SK-N-SH (cell line): ENCODE results near the gene PEX26. TPM values are rescaled to one million over a fixed set of nuclear protein-coding genes. Genes with fewer than 3 reads are reported as not detected.

Source experiments
- CTCF ChIA-PET: fragments of 300-600, 350-600 bp; formaldehyde crosslinking; extraction: SDS; loops from one replicate; lab custom pipeline; 2021; lab: Yijun Ruan, JAX
- POLR2A ChIA-PET: fragments of 350-600 bp; sonication (Branson Sonifier 250); formaldehyde crosslinking; extraction: SDS; loops from one replicate; lab custom pipeline; 2020; ENCODE audit warnings: antibody characterized with exemption, inconsistent platforms; lab: Yijun Ruan, JAX
- DNase-seq: peaks from one replicate; pipeline ENCODE4 v3.0.0; 2012
- H2AFZ ChIP-seq: fragments of 200-600 bp; sonication (generic); 2 replicates; pipeline ENCODE4 v1.8.1; 2016; ENCODE audit warnings: antibody characterized with exemption, mild to moderate bottlenecking, low read depth
- H3F3A ChIP-seq: fragments of 200-600 bp; sonication (generic); replicated peaks from 2 replicates; pipeline ENCODE3; 2016; ENCODE audit warnings: antibody characterized with exemption, mild to moderate bottlenecking; ENCODE audit not compliant: insufficient read depth
- H3K27ac ChIP-seq, 2 experiments: fragments of 200-500 bp in 1 of 2; fragments of 200-600 bp in 1 of 2; sonication (Bioruptor generic) in 1 of 2; sonication (generic), shearing (Covaris generic) in 1 of 2; 2 replicates each; pipeline versions ENCODE4 v1.5.1 to v1.6.1; 2014 to 2016; ENCODE audit warnings: low read depth in 2 of 2, inconsistent platforms in 1 of 2, low read length in 1 of 2, mild to moderate bottlenecking in 1 of 2, mixed read lengths in 1 of 2
- H3K27me3 ChIP-seq: fragments of 200-600 bp; sonication (generic), shearing (Covaris generic); 2 replicates; pipeline ENCODE4 v1.6.1; 2016; ENCODE audit warnings: mixed run types; ENCODE audit not compliant: insufficient read depth
- H3K36me3 ChIP-seq, 2 experiments: fragments of 200-500 bp in 1 of 2; fragments of 200-600 bp in 1 of 2; sonication (Bioruptor generic) in 1 of 2; sonication (generic) in 1 of 2; replicated peaks in 1 of 2; 2 replicates each; pipeline versions ENCODE3 to v1.5.1; 2014 to 2016; ENCODE audit warnings: low read length in 1 of 2, mild to moderate bottlenecking in 1 of 2; ENCODE audit not compliant: insufficient read depth in 2 of 2, control insufficient read depth in 1 of 2
- H3K4me1 ChIP-seq, 2 experiments: fragments of 200-500 bp in 1 of 2; fragments of 200-600 bp in 1 of 2; sonication (Bioruptor generic) in 1 of 2; sonication (generic), shearing (Covaris generic) in 1 of 2; 2 replicates each; pipeline versions ENCODE4 v1.5.1 to v1.6.1; 2014 to 2016; ENCODE audit warnings: low read depth in 1 of 2, low read length in 1 of 2, mixed run types in 1 of 2; ENCODE audit not compliant: insufficient read depth in 2 of 2, control insufficient read depth in 1 of 2
- H3K4me2 ChIP-seq: fragments of 200-600 bp; sonication (generic), shearing (Covaris generic); 2 replicates; pipeline ENCODE4 v1.6.1; 2017; ENCODE audit warnings: mixed run types
- H3K4me3 ChIP-seq, 2 experiments: fragments of 200-500 bp in 1 of 2; fragments of 200-600 bp in 1 of 2; sonication (Bioruptor generic) in 1 of 2; sonication (generic), shearing (Covaris generic) in 1 of 2; 2 replicates each; pipeline versions ENCODE4 v1.5.1 to v1.8.1; 2014 to 2016; ENCODE audit warnings: low read depth in 2 of 2, inconsistent platforms in 1 of 2, low read length in 1 of 2, mild to moderate bottlenecking in 1 of 2, mixed read lengths in 1 of 2, moderate library complexity in 1 of 2
- H3K79me2 ChIP-seq: fragments of 200-600 bp; sonication (generic); 2 replicates; pipeline ENCODE4 v1.8.1; 2017; ENCODE audit warnings: mild to moderate bottlenecking; ENCODE audit not compliant: insufficient read depth
- H3K9ac ChIP-seq: fragments of 200-600 bp; sonication (generic); 2 replicates; pipeline ENCODE4 v1.6.1; 2017; ENCODE audit warnings: mixed run types
- H3K9me2 ChIP-seq: fragments of 200-600 bp; sonication (generic); 2 replicates; pipeline ENCODE4 v1.6.1; 2017; ENCODE audit warnings: mixed run types
- H3K9me3 ChIP-seq: fragments of 200-600 bp; sonication (generic); 2 replicates; pipeline ENCODE4 v1.6.1; 2017; ENCODE audit warnings: mixed run types, mild to moderate bottlenecking, moderate library complexity
- H4K20me1 ChIP-seq: fragments of 200-600 bp; sonication (generic); 2 replicates; pipeline ENCODE4 v1.6.1; 2017; ENCODE audit warnings: mild to moderate bottlenecking, mixed run types; ENCODE audit not compliant: insufficient read depth
- CHD2 ChIP-seq: fragments of 150-350 bp; IDR thresholded peaks from 2 replicates; pipeline ENCODE4 v1.6.1; 2018; ENCODE audit warnings: low read length; ENCODE audit not compliant: partially characterized antibody
- CTCF ChIP-seq: fragments of 200-600 bp; sonication (generic); IDR thresholded peaks from 2 replicates; pipeline ENCODE4 v1.6.1; 2017; ENCODE audit warnings: antibody characterized with exemption, mild to moderate bottlenecking, moderate library complexity
- ELF1 ChIP-seq: IDR thresholded peaks from 2 replicates; pipeline ENCODE4 v1.4.0; 2012
- EP300 ChIP-seq, 2 experiments: IDR thresholded peaks; 2 replicates each; pipeline versions ENCODE4 v1.4.0 to v1.6.1; 2012; ENCODE audit warnings: borderline replicate concordance in 1 of 2, low read depth in 1 of 2, low read length in 1 of 2
- FOSL2 ChIP-seq: IDR thresholded peaks from 2 replicates; pipeline ENCODE4 v1.4.0; 2012; ENCODE audit warnings: low read depth, mild to moderate bottlenecking, moderate library complexity, borderline replicate concordance
- JUND ChIP-seq: IDR thresholded peaks from 2 replicates; pipeline ENCODE4 v1.4.0; 2012
- MAX ChIP-seq: IDR thresholded peaks from 2 replicates; pipeline ENCODE4 v1.4.0; 2012; ENCODE audit warnings: low read depth
- MXI1 ChIP-seq: IDR thresholded peaks from 2 replicates; pipeline ENCODE4 v1.6.1; 2012; ENCODE audit warnings: mild to moderate bottlenecking, low read depth, low read length, improper control_type of control experiment
- NFIC ChIP-seq: IDR thresholded peaks from 2 replicates; pipeline ENCODE4 v1.4.0; 2012; ENCODE audit warnings: borderline replicate concordance
- RAD21 ChIP-seq: IDR thresholded peaks from 2 replicates; pipeline ENCODE4 v1.6.1; 2012; ENCODE audit warnings: mild to moderate bottlenecking, low read length
- RFX5 ChIP-seq: IDR thresholded peaks from 2 replicates; pipeline ENCODE4 v1.6.1; 2012; ENCODE audit warnings: mild to moderate bottlenecking, improper control_type of control experiment, low read length
- SIN3A ChIP-seq: IDR thresholded peaks from 2 replicates; pipeline ENCODE4 v1.6.1; 2012; ENCODE audit warnings: low read depth, mild to moderate bottlenecking, low read length, moderate library complexity, borderline replicate concordance
- SMC3 ChIP-seq: IDR thresholded peaks from 2 replicates; pipeline ENCODE4 v1.6.1; 2012; ENCODE audit warnings: low read depth, low read length, improper control_type of control experiment
- TAF1 ChIP-seq: IDR thresholded peaks from 2 replicates; pipeline ENCODE4 v1.6.1; 2012; ENCODE audit warnings: low read depth, mild to moderate bottlenecking, low read length, moderate library complexity, borderline replicate concordance
- TEAD4 ChIP-seq: IDR thresholded peaks from 2 replicates; pipeline ENCODE4 v1.4.0; 2012; ENCODE audit warnings: mild to moderate bottlenecking, borderline replicate concordance; ENCODE audit not compliant: insufficient read depth
- WGBS: methylation state at CpG from one replicate; pipeline ENCODE4 v1.1.6; 2017; ENCODE audit warnings: low lambda C conversion rate; 5-methylcytosine and 5-hydroxymethylcytosine counted together
- polyA plus RNA-seq, 3 experiments: library from polyadenylated mRNA; depleted of rRNA; stranded (reverse); fragments of >200 nt; gene quantifications; 2 replicates each; pipeline ENCODE4 v1.2.3, GENCODE V29; 2012
- TF ChIP-seq, protein P1 (sequence below): fragments of 150-350 bp; IDR thresholded peaks from 2 replicates; pipeline ENCODE4 v1.6.1; 2017; ENCODE audit warnings: antibody characterized with exemption, low read length, low read depth, borderline replicate concordance
- TF ChIP-seq, protein P2 (sequence below): IDR thresholded peaks from 2 replicates; pipeline ENCODE4 v1.4.0; 2012; ENCODE audit warnings: low read depth, borderline replicate concordance

Gene PEX26
- polyA plus RNA-seq, 1 of the 3 experiments (the other 2 are of a cell fraction): 13.0 TPM

- TF ChIP-seq NFIC (no peak), CTCF (no peak)
- TF ChIP-seq, protein P1, sequence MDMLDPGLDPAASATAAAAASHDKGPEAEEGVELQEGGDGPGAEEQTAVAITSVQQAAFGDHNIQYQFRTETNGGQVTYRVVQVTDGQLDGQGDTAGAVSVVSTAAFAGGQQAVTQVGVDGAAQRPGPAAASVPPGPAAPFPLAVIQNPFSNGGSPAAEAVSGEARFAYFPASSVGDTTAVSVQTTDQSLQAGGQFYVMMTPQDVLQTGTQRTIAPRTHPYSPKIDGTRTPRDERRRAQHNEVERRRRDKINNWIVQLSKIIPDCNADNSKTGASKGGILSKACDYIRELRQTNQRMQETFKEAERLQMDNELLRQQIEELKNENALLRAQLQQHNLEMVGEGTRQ: no peak
- H3K4me2 ChIP-seq: no peak overlapping the region
- H3F3A ChIP-seq: no peaks in the 10 kb centered on the region
- no peak overlapping the region for H2AFZ ChIP-seq
- H3K9me3 ChIP-seq: no peaks in the 10 kb centered on the region
- H3K9ac ChIP-seq: no peak overlapping the region
- H3K9me2 ChIP-seq: no peaks in the 10 kb centered on the region
- H4K20me1 ChIP-seq: no peaks in the 10 kb centered on the region
- H3K27ac ChIP-seq: no peak overlapping the region
- WGBS: 81% methylated on average over 8 of the region's 13 CpGs
- ChIA-PET CTCF (interaction anchor here (1.1 kb wide), 1 partner anchor 9 kb away, joined by 4 read pairs; no protein-coding TSS in a partner anchor), POLR2A (no interaction called here)
- H3K4me1 ChIP-seq: no peaks in the 10 kb centered on the region
- H3K36me3 ChIP-seq: no peaks in the 10 kb centered on the region
- no peaks in the 10 kb centered on the region for H3K79me2 ChIP-seq
- no peak overlapping the region for H3K4me3 ChIP-seq
- no peak for DNase-seq
- H3K27me3 ChIP-seq: no peaks in the 10 kb centered on the region
Measured at GRCh38 chr22:18121506-18121905, 43.7 kb downstream of the PEX26 start.

- Histone ChIP-seq H3K27ac (no peak overlapping the region), H3K36me3 (no peaks in the 10 kb centered on the region), H3K9me2 (no peaks in the 10 kb centered on the region), H3K4me3 (no peak overlapping the region), H3K4me2 (no peak overlapping the region), H3K4me1 (no peaks in the 10 kb centered on the region), H3K9me3 (no peaks in the 10 kb centered on the region), H4K20me1 (no peaks in the 10 kb centered on the region), H2AFZ (no peak overlapping the region), H3K27me3 (no peaks in the 10 kb centered on the region), H3K79me2 (no peaks in the 10 kb centered on the region), H3F3A (no peaks in the 10 kb centered on the region), H3K9ac (no peak overlapping the region)
- WGBS: 86% methylated on average over 4 of the region's 5 CpGs
- DNase-seq: no peak
- POLR2A ChIA-PET: no interaction called here
- CTCF ChIA-PET: no interaction called here
- TF ChIP-seq EP300 (IDR thresholded peaks at IDR 0.05; ENCODE audit: borderline replicate concordance in 1 of 2, low read depth in 1 of 2, low read length in 1 of 2) (no peak), ELF1 (no peak), TEAD4 (no peak), MXI1 (no peak), RAD21 (no peak), TAF1 (no peak), SMC3 (no peak), SIN3A (no peak), CHD2 (no peak), FOSL2 (no peak), CTCF (no peak), MAX (no peak), JUND (no peak), RFX5 (no peak)
- TF ChIP-seq, protein P1: no peak
- TF ChIP-seq, protein P2, sequence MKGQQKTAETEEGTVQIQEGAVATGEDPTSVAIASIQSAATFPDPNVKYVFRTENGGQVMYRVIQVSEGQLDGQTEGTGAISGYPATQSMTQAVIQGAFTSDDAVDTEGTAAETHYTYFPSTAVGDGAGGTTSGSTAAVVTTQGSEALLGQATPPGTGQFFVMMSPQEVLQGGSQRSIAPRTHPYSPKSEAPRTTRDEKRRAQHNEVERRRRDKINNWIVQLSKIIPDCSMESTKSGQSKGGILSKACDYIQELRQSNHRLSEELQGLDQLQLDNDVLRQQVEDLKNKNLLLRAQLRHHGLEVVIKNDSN: no peak
Measured at GRCh38 chr22:18121954-18122554, 44.3 kb downstream of the PEX26 start.
